ELR (cell line): ENCODE results near the gene CDKAL1.
A peak's percentile ranks its signal among the peaks of the same experiment; 100 is the strongest.

Experiments used
- DNase-seq: peaks from one replicate; pipeline ENCODE4 v3.0.0-alpha.2; 2015; ENCODE audit warnings: low read depth

CDKAL1 gene

DNA sequence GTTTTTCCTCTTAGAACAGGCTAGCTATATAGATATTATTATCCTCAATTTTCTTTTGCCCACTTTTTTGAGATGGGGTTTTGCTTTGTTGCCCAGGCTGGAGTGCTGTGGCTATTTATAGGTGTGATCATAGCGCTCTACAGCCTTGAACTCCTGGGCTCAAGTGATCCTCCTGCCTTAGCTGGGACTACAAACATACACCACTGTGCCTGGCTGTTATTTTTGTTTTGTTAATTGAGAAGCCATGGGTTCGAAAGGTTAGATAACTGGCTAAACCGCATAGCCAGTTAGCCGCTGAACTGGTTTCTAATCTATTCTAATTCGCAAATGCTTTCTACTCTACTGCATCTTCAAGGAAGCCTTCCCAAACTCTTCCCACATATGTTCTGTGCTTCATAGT lies 425.8 kb downstream of the CDKAL1 start:
- DNase-seq, result no peak

DNA sequence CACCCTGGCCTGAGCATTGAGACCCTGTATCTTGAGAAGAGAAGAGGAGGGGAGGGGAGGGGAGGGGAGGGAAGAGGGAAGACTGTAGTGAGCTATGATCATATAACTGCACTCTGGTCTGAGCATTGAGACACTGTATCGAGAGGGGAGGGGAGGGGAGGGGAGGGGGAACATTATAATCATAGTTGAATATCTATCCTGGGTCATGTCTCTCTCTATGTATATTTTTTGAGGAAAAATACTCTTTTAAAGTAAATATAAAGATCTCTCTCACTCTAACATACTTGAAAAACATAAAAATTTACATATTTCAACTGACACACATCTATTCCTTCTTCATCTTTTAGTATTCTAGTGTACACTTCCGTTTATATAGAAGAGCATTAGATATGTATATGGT lies 431.0 kb downstream of the CDKAL1 start:
- DNase-seq, result no peak

DNA sequence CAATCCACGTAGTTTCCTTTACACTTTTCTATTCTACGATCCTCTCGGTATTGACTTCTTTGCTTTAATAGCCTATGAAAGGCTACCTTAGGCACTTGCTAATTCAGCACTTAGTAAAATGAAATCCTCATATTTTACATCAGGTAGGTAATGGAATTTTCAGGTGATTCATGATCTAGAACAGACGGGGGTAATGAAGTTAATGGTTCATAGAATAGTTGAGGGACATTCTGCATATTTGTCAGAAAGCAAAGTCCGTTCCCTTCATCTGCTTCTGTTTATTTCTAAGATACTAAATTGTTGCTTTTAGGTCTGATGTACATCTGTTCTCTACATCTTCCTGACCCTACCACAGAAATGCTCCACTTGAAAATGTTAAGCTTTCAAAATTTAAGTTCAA lies 431.7 kb downstream of the CDKAL1 start:
- DNase-seq, result no peak

DNA sequence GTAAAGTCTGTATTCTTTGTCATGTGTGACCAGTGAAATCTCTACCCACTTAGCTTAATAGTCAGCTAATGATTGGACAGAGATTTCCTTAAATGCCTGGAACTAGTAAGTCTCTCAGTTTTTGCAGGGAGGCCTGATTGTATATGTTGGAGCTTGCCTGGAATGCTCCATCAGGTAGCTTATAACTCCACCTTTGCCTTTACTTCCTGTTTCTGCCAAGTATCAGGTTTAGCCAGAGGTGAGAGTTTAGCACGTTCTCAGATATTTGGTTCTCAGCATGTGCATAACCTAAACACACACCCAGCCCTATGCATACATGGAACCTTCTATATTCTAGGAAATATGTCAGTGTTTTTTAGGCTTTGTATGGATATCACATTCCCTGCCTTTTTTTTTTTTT lies 435.3 kb downstream of the CDKAL1 start:
- no peak for DNase-seq

DNA sequence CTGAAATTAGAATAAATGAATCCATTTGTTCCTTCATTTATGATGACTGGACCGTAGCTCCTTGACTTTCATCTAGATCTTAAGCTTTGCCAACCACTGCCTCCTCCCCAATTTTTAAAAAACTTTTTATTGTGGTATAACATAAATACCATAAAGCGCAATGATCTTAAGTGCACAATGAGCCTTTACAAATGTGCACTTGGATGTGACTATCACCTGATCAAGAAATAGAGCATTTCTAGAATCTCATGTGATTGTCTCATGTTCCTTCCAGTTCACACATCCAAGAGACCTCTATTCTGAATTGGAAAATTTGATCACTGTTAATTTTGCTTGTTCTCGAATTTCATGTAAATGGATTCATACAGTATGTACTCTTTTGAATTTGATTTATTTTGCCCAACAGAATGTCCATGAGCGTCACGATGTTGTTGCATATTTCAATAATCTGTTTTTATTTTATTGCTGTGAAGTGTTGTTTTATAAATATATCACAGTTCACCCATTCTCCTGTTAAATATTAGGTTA lies 442.2 kb downstream of the CDKAL1 start:
- no peak for DNase-seq

DNA sequence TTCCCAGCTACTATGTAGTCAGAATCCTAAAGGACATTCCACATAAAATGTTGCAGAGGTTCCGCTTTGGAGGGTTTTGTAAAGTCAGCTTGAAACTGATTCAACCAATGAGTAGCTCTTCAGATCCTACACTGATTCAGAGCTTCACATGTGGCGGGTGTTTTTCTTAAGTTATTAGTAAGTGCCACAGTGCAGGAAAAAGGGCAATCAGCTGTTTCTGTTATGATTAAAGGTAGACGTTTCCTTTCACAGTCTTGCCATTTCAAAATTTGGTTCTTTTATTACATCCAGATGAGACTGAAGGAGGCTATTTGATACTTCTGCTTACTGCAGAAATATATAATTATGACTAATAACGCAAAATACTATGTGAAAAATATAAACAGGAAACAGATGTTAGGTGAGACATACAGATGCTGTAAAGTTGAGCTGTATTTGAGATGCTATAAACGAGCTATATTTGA lies 443.9 kb downstream of the CDKAL1 start:
- peak; percentile 76 for DNase-seq

DNA sequence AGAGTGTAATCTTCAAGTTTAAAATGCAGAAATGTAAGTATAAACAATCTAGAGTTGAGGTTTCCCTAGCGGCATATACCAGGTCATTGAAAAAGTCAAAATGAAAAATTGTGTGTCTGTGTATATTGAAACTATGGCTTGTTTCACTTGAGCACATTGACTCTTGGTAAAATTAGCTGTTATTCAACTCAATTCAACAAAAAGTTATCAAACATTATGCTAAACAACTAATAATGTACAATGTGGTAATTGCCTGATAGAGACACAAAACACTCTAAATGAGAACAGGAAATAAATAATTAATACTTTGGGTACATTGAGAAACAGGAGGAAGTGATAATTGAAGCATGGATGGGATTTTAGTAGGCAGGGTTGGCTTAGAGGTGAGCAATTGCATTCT lies 444.8 kb downstream of the CDKAL1 start:
- no peak for DNase-seq

DNA sequence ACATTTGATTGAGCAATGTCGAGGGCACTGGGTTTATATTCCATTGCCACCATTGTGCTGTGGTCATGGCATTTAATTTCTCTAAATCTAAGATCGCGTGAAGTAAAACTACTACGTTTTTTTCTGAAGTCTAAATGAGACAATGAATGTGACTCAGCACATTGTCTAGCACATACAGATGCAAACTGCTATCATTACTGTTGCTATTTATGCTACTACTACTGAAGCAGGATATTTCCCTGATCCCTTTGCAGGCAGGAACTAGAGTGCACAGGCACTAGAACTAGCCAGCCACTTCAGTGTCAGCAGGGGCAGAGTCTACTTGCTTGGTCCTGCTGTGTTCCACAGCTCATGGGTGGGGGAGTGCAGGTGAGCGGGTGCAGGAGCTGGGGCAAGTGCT lies 449.7 kb downstream of the CDKAL1 start:
- DNase-seq, result no peak

DNA sequence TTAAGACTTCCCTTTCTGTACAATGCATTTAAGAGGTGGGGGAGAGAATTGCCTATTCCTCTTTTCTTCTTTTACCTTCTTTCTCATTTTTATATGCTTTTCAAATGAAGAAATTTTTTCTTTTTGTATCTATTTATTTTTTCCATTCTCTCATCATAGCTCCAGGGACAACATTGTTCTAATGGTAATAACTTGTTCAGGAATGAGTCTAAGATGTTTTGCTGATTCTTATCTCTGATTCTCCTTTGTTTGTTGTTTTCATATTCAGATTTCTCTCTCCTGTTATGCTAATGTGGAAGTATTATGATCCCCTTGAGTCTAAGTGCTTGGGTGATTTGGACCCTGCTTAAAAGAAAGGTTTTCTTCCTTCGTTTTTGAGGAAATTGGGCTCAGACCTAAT lies 451.6 kb downstream of the CDKAL1 start:
- DNase-seq, result no peak

DNA sequence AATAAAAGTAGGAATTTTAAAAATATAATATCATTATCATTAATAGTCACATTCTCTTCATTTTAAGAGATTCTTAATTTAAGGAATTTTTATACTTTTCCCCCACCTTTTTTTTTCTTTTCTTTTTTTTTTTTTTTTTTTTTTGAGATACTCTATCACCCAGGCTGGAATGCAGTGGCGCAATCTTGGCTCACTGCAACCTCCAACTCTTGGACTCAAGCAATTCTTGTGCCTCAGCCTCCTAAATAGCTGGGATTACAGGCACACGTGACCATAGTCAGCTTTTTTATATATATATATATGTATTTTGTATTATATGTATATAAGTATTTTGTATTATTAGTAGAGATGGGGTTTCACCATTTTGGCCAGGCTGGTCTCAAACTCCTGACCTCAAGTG lies 457.7 kb downstream of the CDKAL1 start:
- no peak for DNase-seq

DNA sequence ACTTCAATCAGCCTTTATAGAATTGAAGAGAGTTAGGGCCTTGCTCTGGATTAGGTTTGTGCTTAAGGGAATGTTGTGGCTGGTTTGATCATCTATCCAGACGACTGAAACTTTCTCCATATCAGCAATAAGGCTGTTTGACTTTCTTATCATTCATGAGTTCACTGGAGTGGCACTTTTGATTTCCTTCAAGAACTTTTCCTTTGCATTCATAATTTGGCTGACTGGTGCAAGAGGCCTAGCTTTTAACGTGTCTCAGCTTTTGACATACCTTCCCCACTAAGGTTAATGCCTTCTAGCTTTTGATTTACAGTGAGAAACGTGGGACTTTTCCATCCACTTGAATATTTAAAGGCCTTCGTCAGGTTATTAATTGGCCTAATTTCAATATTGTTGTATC lies 461.8 kb downstream of the CDKAL1 start:
- DNase-seq, result no peak

DNA sequence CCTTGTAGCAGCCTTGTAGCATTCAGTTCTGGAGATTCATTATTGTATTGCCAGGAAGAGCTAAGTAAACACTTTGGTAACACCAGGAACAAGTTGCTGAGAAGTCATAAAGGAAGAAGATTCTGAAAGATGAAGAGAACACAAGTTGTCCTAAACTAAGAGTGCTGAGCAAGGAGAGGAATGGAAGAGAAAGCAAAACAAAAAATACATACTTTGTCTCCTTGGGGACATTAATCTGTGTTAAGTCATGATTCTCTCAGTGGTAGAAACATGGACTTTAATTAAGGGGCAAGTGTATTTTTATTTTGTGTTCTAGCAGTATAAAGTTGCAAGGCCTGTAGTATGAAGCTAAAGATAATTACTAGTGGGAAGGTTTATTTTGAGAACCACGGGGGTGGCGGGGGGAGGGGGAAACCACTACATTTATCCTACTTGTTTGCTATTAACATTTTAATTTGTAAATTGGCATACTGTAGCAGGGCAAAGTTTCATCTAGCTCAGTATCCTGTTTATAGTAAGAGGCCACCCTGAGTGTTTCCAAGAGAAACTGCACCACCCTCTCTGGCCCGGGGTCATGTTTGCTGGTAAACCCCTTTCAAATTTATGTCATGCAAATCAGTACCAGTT lies 463.0 kb downstream of the CDKAL1 start:
- no peak for DNase-seq

DNA sequence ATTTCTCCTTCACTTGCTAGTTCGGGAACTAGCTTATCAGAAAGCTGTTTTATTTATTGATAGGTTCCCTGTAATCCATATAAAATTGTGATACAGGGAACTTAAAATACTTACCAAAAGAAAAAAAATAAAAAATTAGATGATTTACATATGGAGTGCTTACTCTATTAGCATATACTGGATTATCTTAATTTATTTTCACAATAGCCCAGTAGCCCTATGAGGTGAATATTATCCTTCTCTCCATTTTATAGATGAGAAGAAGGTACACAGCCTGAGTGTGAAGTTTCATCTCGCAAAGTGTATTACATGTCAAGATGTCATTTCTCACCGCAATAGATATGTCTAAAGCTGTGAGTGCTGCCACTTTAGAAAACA lies 463.5 kb downstream of the CDKAL1 start:
- no peak for DNase-seq

DNA sequence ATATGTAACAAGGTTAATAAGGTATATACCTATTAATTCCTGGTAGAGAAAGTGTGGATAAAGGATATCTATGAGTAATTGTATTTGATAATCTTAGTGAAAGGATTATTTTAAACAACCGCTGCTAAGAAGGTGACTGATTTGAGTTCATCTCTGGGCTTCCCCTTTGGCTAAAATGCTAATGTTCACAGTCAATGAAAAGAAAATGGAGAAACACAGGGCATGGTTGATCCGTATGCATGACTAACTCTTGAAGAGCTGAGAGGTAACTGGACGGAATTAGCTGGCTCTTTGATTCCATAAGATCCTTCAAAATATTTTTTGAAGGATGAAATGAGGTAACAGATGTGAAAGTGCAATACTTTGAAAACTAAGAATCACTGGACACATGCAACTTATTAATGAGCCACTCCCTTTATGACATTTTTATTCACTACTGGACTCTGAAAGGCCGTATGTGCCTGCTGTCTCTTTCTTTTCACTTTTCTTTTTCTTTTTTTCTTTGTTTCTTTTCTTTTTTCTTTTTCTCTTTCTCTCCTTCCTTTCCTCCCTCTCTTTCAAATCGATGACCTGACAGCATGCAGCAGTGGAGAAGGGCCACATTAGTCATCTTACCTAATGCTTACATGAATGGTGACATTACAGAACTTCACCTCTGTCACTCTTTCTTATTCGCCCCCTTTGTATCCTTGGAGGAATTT lies 464.6 kb downstream of the CDKAL1 start:
- DNase-seq, result no peak

DNA sequence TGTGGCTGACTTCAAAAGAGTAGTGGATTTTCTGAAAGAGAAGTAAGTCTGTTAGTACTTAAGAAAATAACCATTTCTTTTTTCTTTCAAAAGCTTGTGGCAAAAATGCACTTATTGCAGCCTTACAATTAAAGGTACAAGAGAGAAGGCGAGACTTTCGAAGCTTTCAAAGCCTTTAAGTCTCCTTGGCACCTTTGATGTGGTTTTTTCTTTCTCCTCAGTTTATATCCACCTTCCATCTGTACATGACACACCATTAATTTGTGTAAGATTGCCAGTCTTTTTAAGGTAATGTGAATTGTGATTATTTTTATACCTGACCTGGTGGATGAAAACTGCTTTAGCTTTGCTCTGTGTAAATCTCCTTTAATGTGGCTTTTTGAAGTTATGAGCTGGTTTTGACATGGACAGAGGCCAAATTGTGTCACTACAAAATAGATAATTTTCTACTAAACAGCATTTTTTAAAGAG lies 466.1 kb downstream of the CDKAL1 start:
- no peak for DNase-seq

DNA sequence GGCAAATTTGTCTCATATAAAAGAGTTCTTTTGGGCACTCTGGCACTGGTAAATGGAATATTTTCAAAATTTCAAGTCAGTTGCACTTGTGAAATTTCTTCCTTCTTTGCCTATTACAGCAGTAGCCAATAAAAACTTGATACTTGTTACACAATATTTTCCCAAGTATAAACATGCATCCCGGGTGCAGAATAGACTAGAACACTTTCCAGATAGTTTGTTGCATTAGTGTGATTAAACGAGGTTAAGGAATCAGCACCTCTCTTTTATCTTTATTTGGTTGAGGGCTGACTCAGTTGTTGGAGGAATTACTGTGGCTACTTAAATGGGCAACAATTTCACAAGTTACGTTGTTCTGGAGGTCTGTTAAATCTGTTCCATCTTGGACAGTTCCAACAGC lies 467.5 kb downstream of the CDKAL1 start:
- DNase-seq, result no peak

DNA sequence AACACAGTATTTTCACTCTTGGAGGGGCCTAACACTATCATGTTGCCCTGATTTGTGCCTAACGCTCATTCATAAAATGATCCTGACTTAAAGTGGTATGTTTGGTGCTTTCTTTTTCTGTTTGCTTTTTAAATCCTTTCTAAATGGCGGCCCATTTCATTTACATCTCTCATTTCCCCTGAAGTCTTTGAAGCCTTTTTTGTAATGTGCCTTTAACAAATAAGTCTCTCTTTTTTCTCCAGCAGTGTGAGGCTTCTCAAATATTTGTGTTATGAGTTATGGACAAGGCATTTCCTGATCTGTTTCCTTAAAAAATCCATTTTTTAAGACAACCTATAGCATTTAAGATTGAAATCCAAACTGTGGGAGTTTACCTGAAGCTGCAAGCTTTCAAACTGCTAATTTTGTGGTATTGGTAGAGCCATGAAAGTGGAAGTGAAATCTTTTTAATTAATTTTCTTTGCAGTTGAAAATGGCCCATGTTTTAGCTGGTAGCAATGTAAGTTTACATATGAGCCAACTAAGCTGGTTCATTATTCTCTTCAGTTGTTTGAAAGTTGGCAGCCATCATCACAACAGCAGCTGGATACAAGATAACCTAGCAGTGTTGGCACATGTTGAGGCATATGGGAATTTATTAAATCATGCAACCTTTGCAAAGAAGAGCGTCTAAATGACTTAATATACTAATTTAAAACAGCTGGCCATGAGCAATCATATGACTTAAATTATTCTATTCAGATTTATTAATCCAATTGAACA lies 469.7 kb downstream of the CDKAL1 start:
- DNase-seq, result peak; percentile 82

DNA sequence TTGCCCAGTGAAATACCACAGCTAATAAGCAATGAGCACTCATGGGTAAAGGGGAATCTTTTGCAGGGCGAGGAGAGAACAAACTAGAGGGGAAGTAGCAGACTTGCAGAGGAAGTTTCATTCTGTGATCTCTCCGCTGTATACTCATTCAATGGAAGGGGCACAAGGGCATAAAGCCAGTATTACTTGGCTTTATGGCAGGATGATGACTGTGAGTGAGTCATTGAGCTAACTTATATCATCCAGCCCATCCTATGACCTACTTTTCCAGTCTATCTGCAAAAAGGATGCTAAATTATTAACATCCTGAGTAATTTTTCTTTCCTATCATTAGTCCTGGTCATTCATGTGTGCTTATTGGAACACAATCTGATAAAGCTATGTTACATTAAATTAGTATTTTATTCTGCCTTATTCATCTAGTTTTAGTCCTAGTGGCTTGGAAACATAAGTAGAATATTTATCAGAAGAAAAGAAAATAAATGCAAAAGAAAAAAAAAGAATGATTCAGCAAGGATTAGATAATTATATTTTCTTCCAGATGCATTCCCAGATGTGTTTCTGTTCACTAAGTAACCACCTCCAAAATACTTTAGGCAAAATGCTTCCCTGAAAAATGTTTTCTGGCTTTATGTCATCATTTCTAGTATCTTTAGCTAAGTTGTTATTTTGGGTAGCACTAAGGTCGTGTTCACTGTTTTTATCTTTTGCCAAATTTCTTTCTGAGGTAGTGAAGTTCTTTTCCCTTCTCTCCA lies 471.7 kb downstream of the CDKAL1 start:
- DNase-seq, result peak; percentile 95

DNA sequence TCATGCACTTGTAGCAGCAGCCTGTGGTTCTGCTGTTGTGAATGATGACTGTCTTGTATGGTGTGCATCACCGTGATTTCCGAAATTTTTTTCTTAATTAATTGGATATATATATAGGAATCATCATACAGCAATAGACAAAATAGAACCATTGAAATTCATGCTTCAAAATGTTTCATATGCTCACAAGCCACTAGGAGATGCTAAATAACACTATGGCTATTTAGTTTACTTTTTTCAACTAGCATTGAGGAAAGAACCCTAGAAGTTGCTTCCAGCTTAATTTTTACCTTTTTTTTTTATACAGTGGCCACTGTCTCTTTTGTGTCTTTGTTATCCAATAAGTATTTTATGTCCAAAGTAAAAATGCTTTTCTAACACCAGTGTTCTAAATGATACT lies 485.4 kb downstream of the CDKAL1 start:
- no peak for DNase-seq

DNA sequence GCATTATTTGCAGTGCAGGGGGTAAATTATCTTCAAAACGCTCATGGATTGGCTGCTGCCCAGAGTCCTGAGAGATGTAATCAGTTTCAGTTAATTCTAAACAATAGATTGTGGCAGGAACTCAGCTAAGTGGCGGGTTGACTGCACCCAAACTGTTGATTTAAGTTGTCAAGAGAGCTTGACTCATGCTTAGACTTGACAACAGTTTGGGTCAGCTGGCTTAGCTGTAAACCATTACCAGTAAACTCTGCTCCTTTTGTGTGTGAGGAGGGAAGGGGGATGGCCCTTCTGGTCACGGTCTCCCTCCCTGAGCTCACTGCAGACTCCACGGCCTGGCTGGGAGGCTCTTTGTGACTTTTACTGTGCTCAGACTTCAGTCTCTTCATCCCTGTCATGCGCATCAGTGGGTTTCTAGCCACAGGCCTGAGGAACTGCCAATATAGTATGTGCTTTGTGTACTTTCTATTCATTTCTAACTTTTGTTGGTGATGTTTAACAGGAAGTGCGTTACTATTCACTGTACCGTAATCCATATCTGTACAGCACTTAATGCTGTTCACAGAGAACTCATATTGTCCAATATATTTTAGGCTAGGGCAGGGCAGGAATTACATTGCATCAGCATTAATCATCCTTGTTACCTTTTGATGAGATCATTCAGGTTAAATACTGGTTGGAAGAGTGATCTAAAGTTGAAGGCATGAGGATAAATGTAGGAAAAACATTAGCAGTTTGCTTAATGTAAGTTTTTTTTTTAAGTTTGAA lies 488.3 kb downstream of the CDKAL1 start:
- peak; percentile 17 for DNase-seq

DNA sequence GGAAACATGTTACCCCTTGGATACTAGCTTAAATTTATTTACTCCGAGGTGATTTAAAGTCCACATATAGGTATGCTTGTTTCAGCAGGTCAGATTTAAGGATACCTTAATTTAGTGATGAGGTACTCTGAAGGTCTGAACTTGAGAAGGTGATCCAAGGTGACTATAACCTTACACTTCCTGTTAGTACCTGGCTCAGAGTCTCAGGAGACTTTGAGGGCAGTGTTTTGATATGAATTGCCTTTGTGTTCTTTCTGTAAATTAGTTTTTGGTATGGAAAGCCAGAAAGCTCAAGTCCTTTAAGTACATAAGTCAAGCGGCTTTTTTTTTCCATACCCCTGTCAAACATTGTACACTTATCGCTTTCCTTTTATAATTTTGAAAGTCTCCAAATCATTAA lies 489.0 kb downstream of the CDKAL1 start:
- no peak for DNase-seq
